IMR-90 (cell line): ENCODE data around the gene MKNK2. TPM values are rescaled to one million over a fixed set of nuclear protein-coding genes. Genes with fewer than 3 reads are reported as not detected.

ENCODE experiments used
- ATAC-seq: fragments of 200-7000 bp; cut with Tn5 transposase; 2 replicates; pipeline ENCODE4 v1.9.1; 2020; ENCODE audit warnings: low read depth, mild to moderate bottlenecking, moderate library complexity
- BruUV-seq: library from RNA; stranded (reverse); fragments of 400-500 nt; replicated peaks from 2 replicates; lab custom pipeline; 2021; lab: Mats Ljungman, UMichigan
- CTCF ChIA-PET: fragments of 300-600 bp; formaldehyde crosslinking; extraction: SDS; loops from one replicate; lab custom pipeline; 2021; ENCODE audit warnings: antibody characterized with exemption; lab: Yijun Ruan, JAX
- POLR2A ChIA-PET: fragments of 300-600 bp; sonication (Branson Sonifier 250); formaldehyde crosslinking; loops from one replicate; lab custom pipeline; 2022; ENCODE audit warnings: antibody characterized with exemption; ENCODE audit not compliant: unreplicated experiment; lab: Charles Lee
- DNase-seq: peaks from one replicate; pipeline ENCODE4 v3.0.0; 2013
- H2AFZ ChIP-seq: replicated peaks from 2 replicates; pipeline ENCODE3; 2013; ENCODE audit warnings: low read length, mild to moderate bottlenecking; ENCODE audit not compliant: poor library complexity
- H2AK5ac ChIP-seq: 2 replicates; pipeline ENCODE4 v1.6.1; 2013; ENCODE audit warnings: low read depth, low read length, inconsistent platforms
- H2AK9ac ChIP-seq: replicated peaks from 2 replicates; pipeline ENCODE3; 2013; ENCODE audit warnings: mild to moderate bottlenecking, low read depth, low read length, moderate library complexity; ENCODE audit not compliant: poor library complexity
- H2BK120ac ChIP-seq: 2 replicates; pipeline ENCODE4 v1.6.1; 2013; ENCODE audit warnings: low read depth, low read length, inconsistent platforms
- H2BK15ac ChIP-seq: 3 replicates; pipeline ENCODE4 v1.6.1; 2013; ENCODE audit warnings: low read depth, low read length, inconsistent platforms
- H2BK20ac ChIP-seq: 2 replicates; pipeline ENCODE4 v1.6.1; 2013; ENCODE audit warnings: low read depth, mild to moderate bottlenecking, inconsistent platforms, low read length, moderate library complexity
- H2BK5ac ChIP-seq: 2 replicates; pipeline ENCODE4 v1.6.1; 2013; ENCODE audit warnings: mild to moderate bottlenecking, low read depth, low read length, inconsistent platforms; ENCODE audit not compliant: poor library complexity, severe bottlenecking
- H3K14ac ChIP-seq: replicated peaks from 2 replicates; pipeline ENCODE4 v1.6.1; 2013; ENCODE audit warnings: low read depth, low read length, inconsistent platforms
- H3K18ac ChIP-seq: 2 replicates; pipeline ENCODE4 v1.6.1; 2013; ENCODE audit warnings: low read depth, low read length, control low read depth
- H3K23ac ChIP-seq: 2 replicates; pipeline ENCODE4 v1.6.1; 2013; ENCODE audit warnings: low read depth, low read length, inconsistent platforms
- H3K27ac ChIP-seq: 2 replicates; pipeline ENCODE4 v1.5.1; 2013; ENCODE audit warnings: mild to moderate bottlenecking, control low read depth, low read length; ENCODE audit not compliant: insufficient read depth
- H3K27me3 ChIP-seq: 2 replicates; pipeline ENCODE4 v1.6.1; 2013; ENCODE audit warnings: low read length; ENCODE audit not compliant: control insufficient read depth, insufficient read depth
- H3K36me3 ChIP-seq: 2 replicates; pipeline ENCODE4 v1.6.1; 2013; ENCODE audit warnings: low read length, mixed read lengths; ENCODE audit not compliant: control insufficient read depth, insufficient read depth
- H3K4ac ChIP-seq: 2 replicates; pipeline ENCODE4 v1.6.1; 2013; ENCODE audit warnings: low read depth, low read length, inconsistent platforms
- H3K4me1 ChIP-seq: 2 replicates; pipeline ENCODE4 v1.6.1; 2013; ENCODE audit warnings: low read length, mixed read lengths; ENCODE audit not compliant: control insufficient read depth, insufficient read depth
- H3K4me2 ChIP-seq: 2 replicates; pipeline ENCODE4 v1.6.1; 2013; ENCODE audit warnings: low read depth, mild to moderate bottlenecking, control low read depth, low read length, moderate library complexity
- H3K4me3 ChIP-seq: 2 replicates; pipeline ENCODE4 v1.5.1; 2013; ENCODE audit warnings: low read depth, mild to moderate bottlenecking, control low read depth, low read length, moderate library complexity; ENCODE audit not compliant: insufficient read depth
- H3K56ac ChIP-seq: 2 replicates; pipeline ENCODE4 v1.6.1; 2013; ENCODE audit warnings: low read length, inconsistent platforms; ENCODE audit not compliant: insufficient read depth; ENCODE audit errors: extremely low read depth
- H3K79me1 ChIP-seq, 2 experiments: 2 replicates each; pipeline ENCODE4 v1.6.1; 2013; ENCODE audit warnings: low read length in 2 of 2, inconsistent platforms in 1 of 2, low read depth in 1 of 2
- H3K9ac ChIP-seq: 2 replicates; pipeline ENCODE4 v1.6.1; 2013; ENCODE audit warnings: low read depth, low read length, control low read depth
- H3K9me1 ChIP-seq: 2 replicates; pipeline ENCODE4 v1.6.1; 2013; ENCODE audit warnings: low read length, inconsistent platforms; ENCODE audit not compliant: insufficient read depth
- H3K9me3 ChIP-seq: 2 replicates; pipeline ENCODE4 v1.6.1; 2013; ENCODE audit warnings: low read length; ENCODE audit not compliant: control insufficient read depth, insufficient read depth
- H4K20me1 ChIP-seq: 2 replicates; pipeline ENCODE4 v1.6.1; 2013; ENCODE audit warnings: low read length, inconsistent platforms; ENCODE audit not compliant: insufficient read depth
- H4K5ac ChIP-seq: 2 replicates; pipeline ENCODE4 v1.6.1; 2013; ENCODE audit warnings: mild to moderate bottlenecking, low read depth, low read length, control low read depth
- H4K8ac ChIP-seq, 2 experiments: 2 replicates each; pipeline ENCODE4 v1.6.1; 2013; ENCODE audit warnings: low read depth in 2 of 2, low read length in 2 of 2, control low read depth in 1 of 2, inconsistent platforms in 1 of 2
- H4K91ac ChIP-seq: 2 replicates; pipeline ENCODE4 v1.6.1; 2013; ENCODE audit warnings: low read depth, low read length, inconsistent platforms; ENCODE audit not compliant: insufficient read depth
- CEBPB ChIP-seq: IDR thresholded peaks from 2 replicates; pipeline ENCODE4 v1.6.1; 2012; ENCODE audit warnings: low read depth, low read length, improper control_type of control experiment
- CHD1 ChIP-seq: IDR thresholded peaks from 2 replicates; pipeline ENCODE4 v1.6.1; 2012; ENCODE audit warnings: low read depth, low read length, improper control_type of control experiment
- CTCF ChIP-seq: conservative IDR thresholded peaks from 2 replicates; pipeline ENCODE4 v1.5.1; 2012; ENCODE audit warnings: mild to moderate bottlenecking, low read depth, low read length, improper control_type of control experiment
- MAFK ChIP-seq: IDR thresholded peaks from 2 replicates; pipeline ENCODE4 v1.6.1; 2012; ENCODE audit warnings: low read depth, low read length, improper control_type of control experiment
- MAZ ChIP-seq: IDR thresholded peaks from 2 replicates; pipeline ENCODE4 v1.6.1; 2012; ENCODE audit warnings: low read depth, mild to moderate bottlenecking, low read length, improper control_type of control experiment, moderate library complexity, borderline replicate concordance
- MXI1 ChIP-seq: IDR thresholded peaks from 2 replicates; pipeline ENCODE4 v1.6.1; 2012; ENCODE audit warnings: low read depth, mild to moderate bottlenecking, low read length, moderate library complexity, borderline replicate concordance
- NFE2L2 ChIP-seq: fragments of 150-350 bp; IDR thresholded peaks from 2 replicates; pipeline ENCODE4 v1.6.1; 2016; ENCODE audit warnings: low read depth, mild to moderate bottlenecking, low read length
- POLR2A ChIP-seq: IDR thresholded peaks from 2 replicates; pipeline ENCODE4 v1.6.1; 2012; ENCODE audit warnings: mild to moderate bottlenecking, low read depth, low read length
- RAD21 ChIP-seq: IDR thresholded peaks from 2 replicates; pipeline ENCODE4 v1.6.1; 2012; ENCODE audit warnings: low read length, improper control_type of control experiment
- RCOR1 ChIP-seq: IDR thresholded peaks from 2 replicates; pipeline ENCODE4 v1.6.1; 2012; ENCODE audit warnings: mild to moderate bottlenecking, low read length, improper control_type of control experiment; ENCODE audit not compliant: insufficient replicate concordance
- RFX5 ChIP-seq: IDR thresholded peaks from 2 replicates; pipeline ENCODE4 v1.8.0; 2012; ENCODE audit warnings: low read depth, mild to moderate bottlenecking, low read length, moderate library complexity
- USF2 ChIP-seq: fragments of 150-350 bp; IDR thresholded peaks from 2 replicates; pipeline ENCODE4 v1.6.1; 2017; ENCODE audit warnings: mild to moderate bottlenecking, antibody characterized with exemption, low read length, low read depth
- WGBS, 2 experiments: methylation state at CpG; one replicate each; pipeline versions ENCODE4 v1.1.5 to v1.1.7; 2013; ENCODE audit warnings: missing lambda C conversion rate in 2 of 2; ENCODE audit not compliant: insufficient read length in 1 of 2; ENCODE audit errors: extremely low coverage in 2 of 2; 5-methylcytosine and 5-hydroxymethylcytosine counted together
- dilution Hi-C: fragments of 300-500 bp; cut with HindIII; formaldehyde crosslinking; loops from one replicate; pipeline ENCODE4 v1.14.3; 2018; ENCODE audit warnings: low sequenced_read_pairs; ENCODE audit not compliant: unreplicated experiment
- in situ Hi-C: fragments of 300-500 bp; cut with MboI; formaldehyde crosslinking; loops from 3 replicates; pipeline ENCODE4 v1.14.3; 2019; ENCODE audit warnings: low sequenced_read_pairs, inconsistent platforms, mixed read lengths
- intact Hi-C: fragments of 100-400 bp; cut with micrococcal nuclease; formaldehyde crosslinking; loops from 2 replicates; pipeline ENCODE4 v1.10.0; 2022
- polyA plus RNA-seq, 3 experiments: library from polyadenylated mRNA; depleted of rRNA; stranded (reverse); fragments of >200 nt; gene quantifications; 2 replicates each; pipeline ENCODE4 v1.2.3, GENCODE V29; 2012; ENCODE audit warnings: low replicate concordance in 1 of 3
- total RNA-seq: library from RNA; depleted of rRNA; stranded (reverse); fragments of >200 nt; gene quantifications from 2 replicates; pipeline ENCODE4 v1.2.3, GENCODE V29; 2012
- TF ChIP-seq, protein P1 (sequence below): fragments of 150-350 bp; IDR thresholded peaks from 2 replicates; pipeline ENCODE4 v1.6.1; 2016; ENCODE audit warnings: low read depth, mild to moderate bottlenecking, low read length, moderate library complexity, borderline replicate concordance

MKNK2 gene
- total and polyA plus RNA-seq, 2 of the 4 experiments (the other 2 are of a cell fraction): 21.9 to 31.8 TPM

GRCh38 chr19:2087621-2088100 lies 36.6 kb upstream of the MKNK2 start:
- intact Hi-C loops: no loop called here
- Histone ChIP-seq H4K91ac (no peak overlapping the region), H2BK15ac (no peak overlapping the region), H3K14ac (peak overlapping the region; percentile 35; the same call in 1 of the 2 replicates), H3K4me1 (peaks cover 5% of the 10 kb centered on the region), H3K4me2 (no peak overlapping the region), H3K27ac (no peak overlapping the region), H2BK20ac (no peak overlapping the region), H3K9me3 (no peaks in the 10 kb centered on the region), H3K9me1 (peaks cover 15% of the 10 kb centered on the region), H2BK120ac (no peak overlapping the region), H3K4ac (no peak overlapping the region), H2AFZ (no peak overlapping the region), H2AK5ac (peak overlapping the region; percentile 33), H2BK5ac (no peak overlapping the region), H3K4me3 (no peak overlapping the region), H3K27me3 (no peaks in the 10 kb centered on the region), H3K23ac (no peak overlapping the region), H3K79me1 (peaks cover 20 to 69% of the 10 kb centered on the region in 2 experiments), H4K8ac (no peak overlapping the region), H4K5ac (no peak overlapping the region), H3K9ac (no peak overlapping the region), H2AK9ac (peak overlapping the region; percentile 42), H4K20me1 (peaks cover 22% of the 10 kb centered on the region), H3K36me3 (peaks cover 14% of the 10 kb centered on the region; the same call in 1 of the 2 replicates), H3K18ac (no peak overlapping the region), H3K56ac (no peak overlapping the region)
- no peak for ATAC-seq
- in situ Hi-C loops: no loop called here
- dilution Hi-C loops: no loop called here
- WGBS, 2 experiments: 100% methylated on average over 3 of the region's 14 CpGs; no CpG with 5 or more reads in 1 of the 2 experiments
- ChIA-PET CTCF (no interaction called here), POLR2A (no interaction called here)
- TF ChIP-seq RAD21 (no peak), USF2 (no peak), MAFK (no peak), RCOR1 (no peak), CTCF (no peak), MXI1 (no peak), MAZ (no peak), RFX5 (no peak), POLR2A (no peak), CHD1 (no peak), NFE2L2 (no peak), CEBPB (no peak)
- TF ChIP-seq, protein P1, sequence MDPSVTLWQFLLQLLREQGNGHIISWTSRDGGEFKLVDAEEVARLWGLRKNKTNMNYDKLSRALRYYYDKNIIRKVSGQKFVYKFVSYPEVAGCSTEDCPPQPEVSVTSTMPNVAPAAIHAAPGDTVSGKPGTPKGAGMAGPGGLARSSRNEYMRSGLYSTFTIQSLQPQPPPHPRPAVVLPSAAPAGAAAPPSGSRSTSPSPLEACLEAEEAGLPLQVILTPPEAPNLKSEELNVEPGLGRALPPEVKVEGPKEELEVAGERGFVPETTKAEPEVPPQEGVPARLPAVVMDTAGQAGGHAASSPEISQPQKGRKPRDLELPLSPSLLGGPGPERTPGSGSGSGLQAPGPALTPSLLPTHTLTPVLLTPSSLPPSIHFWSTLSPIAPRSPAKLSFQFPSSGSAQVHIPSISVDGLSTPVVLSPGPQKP: no peak
- no TSS peak for BruUV-seq
- DNase-seq: no peak
